ENCODE data around the gene COMMD3.

DNA sequence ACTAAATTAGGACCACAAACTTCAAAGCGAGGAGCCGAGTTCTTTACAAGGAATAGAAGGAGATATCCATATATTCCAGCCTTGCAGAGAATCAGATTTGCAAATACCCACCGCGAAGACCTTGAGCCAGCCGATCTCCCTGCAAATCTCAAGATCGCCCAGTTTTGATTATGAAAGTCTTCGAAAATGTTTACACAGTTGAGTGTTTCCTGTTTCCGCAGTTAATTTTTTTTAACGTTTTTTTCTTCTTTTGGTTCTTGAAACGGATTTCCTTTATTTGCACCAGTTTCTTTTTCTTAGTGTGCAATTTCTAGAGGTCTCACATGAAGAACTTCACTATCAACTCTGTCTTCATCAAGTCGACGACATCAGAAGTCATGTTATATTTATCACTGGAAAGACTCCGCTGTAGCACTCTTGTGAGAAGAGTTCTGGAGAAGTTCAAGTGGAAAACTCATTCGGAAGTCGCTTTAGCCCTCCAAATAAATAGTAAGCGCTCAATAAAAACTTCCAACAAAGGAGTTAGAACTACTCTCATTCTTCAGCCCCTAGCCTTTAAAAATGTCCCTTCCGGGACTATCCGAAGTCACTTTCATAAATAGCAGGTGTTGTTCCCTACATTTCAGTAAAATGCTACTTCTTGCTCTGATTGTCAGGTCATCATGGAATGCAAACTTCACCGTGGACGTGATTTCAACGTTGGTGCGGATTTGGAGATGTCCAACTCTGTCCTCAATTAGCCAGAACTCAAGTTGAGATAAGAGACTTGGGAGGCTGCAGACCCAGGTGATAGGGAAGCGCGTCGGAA, 17.2 kb downstream of the COMMD3 start:
- TF ChIP-seq, protein P1, sequence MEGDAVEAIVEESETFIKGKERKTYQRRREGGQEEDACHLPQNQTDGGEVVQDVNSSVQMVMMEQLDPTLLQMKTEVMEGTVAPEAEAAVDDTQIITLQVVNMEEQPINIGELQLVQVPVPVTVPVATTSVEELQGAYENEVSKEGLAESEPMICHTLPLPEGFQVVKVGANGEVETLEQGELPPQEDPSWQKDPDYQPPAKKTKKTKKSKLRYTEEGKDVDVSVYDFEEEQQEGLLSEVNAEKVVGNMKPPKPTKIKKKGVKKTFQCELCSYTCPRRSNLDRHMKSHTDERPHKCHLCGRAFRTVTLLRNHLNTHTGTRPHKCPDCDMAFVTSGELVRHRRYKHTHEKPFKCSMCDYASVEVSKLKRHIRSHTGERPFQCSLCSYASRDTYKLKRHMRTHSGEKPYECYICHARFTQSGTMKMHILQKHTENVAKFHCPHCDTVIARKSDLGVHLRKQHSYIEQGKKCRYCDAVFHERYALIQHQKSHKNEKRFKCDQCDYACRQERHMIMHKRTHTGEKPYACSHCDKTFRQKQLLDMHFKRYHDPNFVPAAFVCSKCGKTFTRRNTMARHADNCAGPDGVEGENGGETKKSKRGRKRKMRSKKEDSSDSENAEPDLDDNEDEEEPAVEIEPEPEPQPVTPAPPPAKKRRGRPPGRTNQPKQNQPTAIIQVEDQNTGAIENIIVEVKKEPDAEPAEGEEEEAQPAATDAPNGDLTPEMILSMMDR (conservative IDR thresholded peaks at IDR 0.05) = no peak
- TF ChIP-seq ZFX (IDR thresholded peaks at IDR 0.05) = no peak
